ENCODE measurements around the gene SV2C. TPM values are rescaled to one million over a fixed set of nuclear protein-coding genes. Genes with fewer than 3 reads are reported as not detected.

The SV2C gene
- total RNA-seq, 1 experiment from 2014 or later, result not detected

GRCh38 chr5:76175051-76175666 is 92.0 kb downstream of the SV2C start:
- ChIA-PET POLR2A (interaction anchor here (0.7 kb wide), 1 partner anchor 29 kb away, joined by 3 read pairs; no protein-coding TSS in a partner anchor), CTCF (interaction anchor here (0.5 to 2.7 kb wide), 41 partner anchors 9 to 780 kb away, joined by 3 to 27 read pairs (median 4); no protein-coding TSS in a partner anchor), RAD21 (ENCODE audit: low non-redundant PET in 1 of 2, low total read pairs in 2 of 2, uncharacterized antibody in 2 of 2, unreplicated experiment in 2 of 2) (interaction anchor here in 1 of 2 experiments (0.5 kb wide), 1 partner anchor 12 kb away, joined by 3 read pairs; no protein-coding TSS in a partner anchor)
- Histone ChIP-seq H3K4me2 (ENCODE audit: low read length) (peak overlapping the region; percentile 36; the same call in 1 of the 2 replicates), H3K4me3 (replicated peaks in 1 of 2; ENCODE audit: low read depth in 1 of 2, low read length in 2 of 2) (no peak overlapping the region), H3K79me2 (ENCODE audit: insufficient read depth, low read length) (no peaks in the 10 kb centered on the region), H3K36me3 (ENCODE audit: control insufficient read depth in 1 of 2, insufficient read depth in 2 of 2, low read length in 2 of 2) (no peaks in the 10 kb centered on the region), H3K4me1 (ENCODE audit: control insufficient read depth in 1 of 2, insufficient read depth in 2 of 2, low read length in 2 of 2) (no peaks in the 10 kb centered on the region), H3K27ac (ENCODE audit: low read depth, low read length) (no peak overlapping the region), H3K27me3 (ENCODE audit: insufficient read depth, low read length) (no peaks in the 10 kb centered on the region), H3K9ac (ENCODE audit: low read length) (no peak overlapping the region), H4K20me1 (ENCODE audit: insufficient read depth) (no peaks in the 10 kb centered on the region), H2AFZ (ENCODE audit: low read depth, low read length, poor library complexity, severe bottlenecking) (no peak overlapping the region), H3K9me3 (ENCODE audit: control insufficient read depth in 1 of 2, insufficient read depth in 1 of 2, low read depth in 1 of 2, low read length in 2 of 2) (no peaks in the 10 kb centered on the region), H3K9me2 (ENCODE audit: insufficient read depth) (no peaks in the 10 kb centered on the region)
- intact Hi-C loops (cut with micrococcal nuclease), result loop anchor here (5.0 kb wide), 1 partner anchor 438 kb away; no protein-coding TSS in a partner anchor
- ATAC-seq (peak; percentile 95), DNase-seq (ENCODE audit: low read depth, low spot score) (peak; percentile 46)
- TF ChIP-seq ZNF274 (IDR thresholded peaks at IDR 0.05; ENCODE audit: low read depth, low read length), result no peak
- no peak for TF ChIP-seq CEBPB (IDR thresholded peaks at IDR 0.05; ENCODE audit: low read depth)
- TF ChIP-seq ATF3 (IDR thresholded peaks at IDR 0.05), result no peak
- peak; percentile 47 to 89 (median 89); a peak in 5 of 6 replicates for TF ChIP-seq CTCF (IDR thresholded peaks at IDR 0.05 in 2 of 3, conservative IDR thresholded peaks at IDR 0.05 in 1 of 3; ENCODE audit: borderline replicate concordance in 1 of 3, insufficient read depth in 1 of 3, low read depth in 2 of 3, low read length in 2 of 3)
- no peak for TF ChIP-seq SIN3A (IDR thresholded peaks at IDR 0.05; ENCODE audit: low read depth)
- no peak for TF ChIP-seq FOSL1 (IDR thresholded peaks at IDR 0.05; ENCODE audit: low read depth)
- no peak for TF ChIP-seq REST (IDR thresholded peaks at IDR 0.05; ENCODE audit: low read depth)
- TF ChIP-seq CBX3 (IDR thresholded peaks at IDR 0.05; ENCODE audit: low read depth), result no peak
- peak; percentile 72 for TF ChIP-seq RAD21 (IDR thresholded peaks at IDR 0.05; ENCODE audit: low read depth)
- no peak for TF ChIP-seq SRF (IDR thresholded peaks at IDR 0.05; ENCODE audit: low read depth)
- BruUV-seq (replicated peaks), result no TSS peak

All from HCT116 (cell line).